Bronchial epithelial cell (primary cell): ENCODE results near the gene GLCE. TPM values are rescaled to one million over a fixed set of nuclear protein-coding genes. Genes with fewer than 3 reads are reported as not detected.

ENCODE experiments used
- DNase-seq: peaks from one replicate; pipeline ENCODE4 v3.0.0-alpha.2; 2010; ENCODE audit warnings: low read depth
- FAIRE-seq: peaks from 2 replicates; lab custom pipeline; 2011; peaks lifted over from hg19 to GRCh38; lab: Jason Lieb, UNC
- H3K27me3 ChIP-seq: 2 replicates; pipeline ENCODE4 v1.5.1; 2011; ENCODE audit warnings: low read length; ENCODE audit not compliant: control insufficient read depth, insufficient read depth
- H3K36me3 ChIP-seq: 2 replicates; pipeline ENCODE4 v1.5.1; 2011; ENCODE audit warnings: low read length; ENCODE audit not compliant: control insufficient read depth, insufficient read depth
- H3K4me3 ChIP-seq: 2 replicates; pipeline ENCODE4 v1.5.1; 2011; ENCODE audit warnings: mild to moderate bottlenecking, low read depth, low read length, control low read depth
- total RNA-seq: library from RNA; depleted of rRNA; stranded (reverse); fragments of >200 nt; gene quantifications from 2 replicates; pipeline ENCODE4 v1.2.1, GENCODE V29; 2014
- TF ChIP-seq, protein P1 (sequence below): IDR thresholded peaks from 2 replicates; pipeline ENCODE4 v1.5.1; 2011; ENCODE audit warnings: mild to moderate bottlenecking, moderate library complexity, low read length, control low read depth, inconsistent platforms; ENCODE audit not compliant: insufficient read depth, severe bottlenecking

The GLCE gene
- total RNA-seq, 1 donor from 2014 or later, result 46.3 TPM

GRCh38 chr15:69308949-69309348 is 148.5 kb downstream of the GLCE start:
- no peak overlapping the region for H3K4me3 ChIP-seq
- TF ChIP-seq, protein P1, sequence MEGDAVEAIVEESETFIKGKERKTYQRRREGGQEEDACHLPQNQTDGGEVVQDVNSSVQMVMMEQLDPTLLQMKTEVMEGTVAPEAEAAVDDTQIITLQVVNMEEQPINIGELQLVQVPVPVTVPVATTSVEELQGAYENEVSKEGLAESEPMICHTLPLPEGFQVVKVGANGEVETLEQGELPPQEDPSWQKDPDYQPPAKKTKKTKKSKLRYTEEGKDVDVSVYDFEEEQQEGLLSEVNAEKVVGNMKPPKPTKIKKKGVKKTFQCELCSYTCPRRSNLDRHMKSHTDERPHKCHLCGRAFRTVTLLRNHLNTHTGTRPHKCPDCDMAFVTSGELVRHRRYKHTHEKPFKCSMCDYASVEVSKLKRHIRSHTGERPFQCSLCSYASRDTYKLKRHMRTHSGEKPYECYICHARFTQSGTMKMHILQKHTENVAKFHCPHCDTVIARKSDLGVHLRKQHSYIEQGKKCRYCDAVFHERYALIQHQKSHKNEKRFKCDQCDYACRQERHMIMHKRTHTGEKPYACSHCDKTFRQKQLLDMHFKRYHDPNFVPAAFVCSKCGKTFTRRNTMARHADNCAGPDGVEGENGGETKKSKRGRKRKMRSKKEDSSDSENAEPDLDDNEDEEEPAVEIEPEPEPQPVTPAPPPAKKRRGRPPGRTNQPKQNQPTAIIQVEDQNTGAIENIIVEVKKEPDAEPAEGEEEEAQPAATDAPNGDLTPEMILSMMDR, result no peak
- FAIRE-seq, result no peak
- DNase-seq, result no peak
- no peaks in the 10 kb centered on the region for H3K27me3 ChIP-seq
- no peaks in the 10 kb centered on the region for H3K36me3 ChIP-seq

GRCh38 chr15:69311319-69311721 is 150.9 kb downstream of the GLCE start:
- H3K27me3 ChIP-seq, result no peaks in the 10 kb centered on the region
- TF ChIP-seq, protein P1, result no peak
- H3K4me3 ChIP-seq, result no peak overlapping the region
- FAIRE-seq (no peak), DNase-seq (no peak)
- no peaks in the 10 kb centered on the region for H3K36me3 ChIP-seq

DNA sequence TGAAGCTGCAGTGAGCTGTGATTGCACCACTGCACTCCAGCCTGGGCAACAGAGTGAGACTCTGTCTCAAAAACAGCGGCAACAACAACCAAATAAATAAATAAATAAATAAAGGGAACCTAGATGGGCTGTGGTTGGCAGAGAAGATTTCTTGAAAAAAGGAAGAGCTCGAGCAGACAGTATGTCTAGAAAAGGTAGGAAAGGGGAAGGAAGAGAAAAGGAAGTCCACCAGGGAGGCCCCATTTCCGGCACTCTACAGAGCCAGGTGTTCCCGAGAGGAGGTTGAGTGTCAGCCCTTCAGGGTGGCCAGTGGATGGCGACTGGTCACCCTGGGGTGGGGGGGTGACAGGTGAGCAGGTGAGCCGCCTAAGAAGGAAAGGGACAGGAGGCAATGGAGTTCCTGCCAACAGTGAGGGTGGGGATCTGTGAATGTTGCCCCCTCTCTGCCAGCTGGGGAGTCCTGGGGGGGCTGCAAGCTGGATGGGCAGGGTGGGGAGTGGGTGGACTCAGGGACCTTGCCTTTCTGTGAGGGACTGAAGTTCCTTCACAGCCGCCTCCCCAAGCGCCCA is 153.1 kb downstream of the GLCE start:
- H3K4me3 ChIP-seq, result no peak overlapping the region
- FAIRE-seq (no peak), DNase-seq (no peak)
- H3K27me3 ChIP-seq, result no peaks in the 10 kb centered on the region
- H3K36me3 ChIP-seq, result no peaks in the 10 kb centered on the region
- TF ChIP-seq, protein P1, result no peak

DNA sequence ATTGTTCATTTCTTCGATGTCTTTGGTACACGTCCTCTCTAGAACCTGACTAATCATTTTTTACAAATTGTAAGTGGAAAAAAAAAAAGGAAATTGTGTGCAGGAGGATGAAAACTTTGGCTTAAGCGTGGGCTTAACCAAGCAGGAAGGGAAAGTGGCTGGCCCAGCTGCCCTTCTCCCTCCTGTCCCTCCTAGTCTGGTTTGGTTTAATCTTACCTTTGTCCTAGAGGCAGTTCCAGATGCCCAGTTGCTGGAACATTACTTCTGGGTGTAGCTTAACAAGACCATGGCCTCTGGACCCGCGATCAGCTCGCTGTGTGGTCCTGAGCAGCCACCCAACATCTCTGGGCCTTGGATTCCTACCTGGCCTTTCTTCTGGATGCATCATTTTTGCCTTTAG is 153.7 kb downstream of the GLCE start:
- no peak for FAIRE-seq
- H3K4me3 ChIP-seq, result no peak overlapping the region
- TF ChIP-seq, protein P1, result no peak
- H3K36me3 ChIP-seq, result no peaks in the 10 kb centered on the region
- no peak for DNase-seq
- H3K27me3 ChIP-seq, result no peaks in the 10 kb centered on the region

DNA sequence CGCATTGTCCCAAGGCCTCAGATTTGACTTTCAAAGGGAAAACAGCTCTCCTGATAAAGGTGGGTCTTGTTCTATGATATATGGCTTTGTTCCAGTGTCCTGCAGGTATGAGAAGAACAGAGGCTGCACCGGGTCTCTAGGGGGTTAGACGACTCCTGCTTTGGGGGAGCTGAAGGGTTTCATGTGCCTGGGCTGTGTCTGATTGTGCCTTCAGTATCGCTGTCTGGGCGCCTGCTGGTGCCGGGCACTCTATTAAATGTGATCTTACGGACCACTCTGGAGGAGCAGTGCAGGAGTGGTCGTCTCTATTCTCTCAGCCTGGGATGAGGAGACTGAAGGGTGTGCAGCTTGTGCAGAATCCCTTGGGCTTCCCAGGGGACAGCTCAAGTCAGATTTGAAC is 154.3 kb downstream of the GLCE start:
- FAIRE-seq (no peak), DNase-seq (no peak)
- H3K4me3 ChIP-seq, result no peak overlapping the region
- TF ChIP-seq, protein P1, result no peak
- no peaks in the 10 kb centered on the region for H3K36me3 ChIP-seq
- no peaks in the 10 kb centered on the region for H3K27me3 ChIP-seq
